C4-2B (cell line): ENCODE measurements around the gene IGFBP7.

ENCODE experiments used
- ZFX ChIP-seq: fragments of 450-650 bp; IDR thresholded peaks from 2 replicates; pipeline ENCODE4 v1.6.1; 2017
- TF ChIP-seq, protein P1 (sequence below): fragments of 450-650 bp; conservative IDR thresholded peaks from 2 replicates; pipeline ENCODE4 v1.5.1; 2017; ENCODE audit warnings: mild to moderate bottlenecking

DNA sequence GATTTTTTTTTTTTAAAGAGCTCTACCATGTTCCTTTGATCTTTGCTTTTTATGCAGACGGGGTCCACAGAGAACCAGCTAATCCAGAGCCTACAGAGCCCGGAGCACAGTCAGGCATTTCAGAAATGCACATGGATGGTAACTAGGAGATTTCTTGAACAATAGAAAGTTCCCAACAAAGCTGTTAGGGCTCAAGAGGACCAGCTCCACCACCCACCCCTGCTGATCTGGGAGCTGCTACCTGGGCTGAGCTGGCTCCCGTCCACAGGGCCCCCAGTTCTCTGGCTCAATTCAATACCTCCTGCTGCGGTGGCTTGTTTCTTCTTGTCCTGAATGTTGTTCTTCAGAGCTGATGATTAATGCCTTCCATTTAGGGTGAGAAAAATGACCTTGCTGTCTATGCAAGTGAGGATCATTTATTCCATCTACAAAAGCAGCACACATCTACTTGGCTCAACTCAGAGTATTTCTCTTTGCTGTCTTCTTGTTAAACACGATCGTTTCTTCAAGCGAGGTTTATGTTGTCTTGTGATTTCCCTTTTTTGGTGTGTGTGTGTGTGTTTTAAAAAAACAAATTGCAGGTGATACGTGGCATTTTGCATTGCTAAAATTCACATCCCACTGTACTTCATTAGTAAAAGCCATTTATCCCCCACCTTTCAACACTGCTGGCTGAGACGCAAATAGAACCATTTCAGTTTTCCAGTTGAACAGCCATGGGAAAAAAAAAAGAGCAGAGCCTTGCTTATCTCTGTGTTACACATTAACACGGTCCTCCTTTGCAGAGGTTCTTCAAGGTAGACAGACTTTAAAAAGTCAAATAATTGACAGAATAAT lies 31.3 kb downstream of the IGFBP7 start:
- TF ChIP-seq, protein P1, sequence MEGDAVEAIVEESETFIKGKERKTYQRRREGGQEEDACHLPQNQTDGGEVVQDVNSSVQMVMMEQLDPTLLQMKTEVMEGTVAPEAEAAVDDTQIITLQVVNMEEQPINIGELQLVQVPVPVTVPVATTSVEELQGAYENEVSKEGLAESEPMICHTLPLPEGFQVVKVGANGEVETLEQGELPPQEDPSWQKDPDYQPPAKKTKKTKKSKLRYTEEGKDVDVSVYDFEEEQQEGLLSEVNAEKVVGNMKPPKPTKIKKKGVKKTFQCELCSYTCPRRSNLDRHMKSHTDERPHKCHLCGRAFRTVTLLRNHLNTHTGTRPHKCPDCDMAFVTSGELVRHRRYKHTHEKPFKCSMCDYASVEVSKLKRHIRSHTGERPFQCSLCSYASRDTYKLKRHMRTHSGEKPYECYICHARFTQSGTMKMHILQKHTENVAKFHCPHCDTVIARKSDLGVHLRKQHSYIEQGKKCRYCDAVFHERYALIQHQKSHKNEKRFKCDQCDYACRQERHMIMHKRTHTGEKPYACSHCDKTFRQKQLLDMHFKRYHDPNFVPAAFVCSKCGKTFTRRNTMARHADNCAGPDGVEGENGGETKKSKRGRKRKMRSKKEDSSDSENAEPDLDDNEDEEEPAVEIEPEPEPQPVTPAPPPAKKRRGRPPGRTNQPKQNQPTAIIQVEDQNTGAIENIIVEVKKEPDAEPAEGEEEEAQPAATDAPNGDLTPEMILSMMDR: no peak
- no peak for TF ChIP-seq ZFX
